Measurements from ENCODE around the gene CCDC157. TPM values are rescaled to one million over a fixed set of nuclear protein-coding genes. Genes with fewer than 3 reads are reported as not detected.

The CCDC157 gene
- total RNA-seq, 1 donor from 2014 or later, result 4.7 TPM

DNA sequence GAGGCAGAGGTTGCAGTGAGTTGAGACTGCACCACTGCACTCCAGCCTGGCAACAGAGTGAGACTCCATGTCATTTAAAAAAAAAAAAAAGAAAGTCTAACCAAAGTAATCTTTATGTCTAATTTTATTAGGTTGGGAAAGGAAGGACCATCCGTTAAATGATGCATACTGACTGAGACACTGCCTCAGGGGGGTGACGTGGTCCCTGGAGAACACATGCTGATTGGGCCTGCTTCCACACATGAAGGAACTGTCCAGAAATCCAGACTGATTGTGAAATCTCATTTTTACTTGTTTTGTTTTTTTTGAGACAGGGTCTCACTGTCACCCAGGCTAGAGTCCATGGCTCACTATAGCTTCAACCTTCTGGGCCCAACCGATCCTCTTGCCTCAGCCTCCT is 5.6 kb upstream of the CCDC157 start:
- Mint-ChIP-seq H3K27me3 (ENCODE audit: low read depth) (no peaks in the 10 kb centered on the region), H3K27ac (no peak overlapping the region), H3K4me1 (peaks cover 15% of the 10 kb centered on the region), H3K9me3 (no peaks in the 10 kb centered on the region), H3K4me3 (no peak overlapping the region), H3K36me3 (peaks cover 32% of the 10 kb centered on the region)
- no peak for TF ChIP-seq CTCF (IDR thresholded peaks at IDR 0.05; ENCODE audit: unreplicated experiment)
- no peak for DNase-seq (ENCODE audit: low spot score in 2 of 2, unreplicated experiment in 2 of 2)

GRCh38 chr22:30354644-30355043 is 2.2 kb upstream of the CCDC157 start:
- TF ChIP-seq CTCF (IDR thresholded peaks at IDR 0.05; ENCODE audit: unreplicated experiment), result no peak
- H3K36me3 Mint-ChIP-seq, result peaks cover 20% of the 10 kb centered on the region
- peaks cover 23% of the 10 kb centered on the region for H3K4me1 Mint-ChIP-seq
- DNase-seq (ENCODE audit: low spot score in 2 of 2, unreplicated experiment in 2 of 2), result no peak
- H3K27me3 Mint-ChIP-seq (ENCODE audit: low read depth), result no peaks in the 10 kb centered on the region
- H3K27ac Mint-ChIP-seq, result no peak overlapping the region
- H3K9me3 Mint-ChIP-seq, result no peaks in the 10 kb centered on the region
- H3K4me3 Mint-ChIP-seq, result peak overlapping the region; percentile 94

DNA sequence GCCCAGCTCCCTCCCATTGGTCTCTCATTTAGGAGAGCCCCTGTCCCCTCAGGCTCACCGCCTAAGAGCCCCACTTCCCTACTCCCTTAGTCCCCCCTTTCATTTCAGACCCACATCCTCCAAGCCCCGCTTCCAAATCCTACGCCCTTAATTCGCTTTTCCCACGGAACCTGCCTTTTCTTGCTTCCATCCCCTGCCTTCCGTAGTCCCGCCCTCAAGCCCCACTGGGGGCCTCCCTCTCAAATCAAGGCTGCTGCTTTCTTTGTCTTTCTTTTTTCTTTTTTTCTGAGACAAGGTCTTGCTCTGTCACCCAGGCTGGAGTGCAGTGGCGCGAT is 396 bp downstream of the CCDC157 start:
- H3K4me1 Mint-ChIP-seq, result peaks cover 23% of the 10 kb centered on the region
- peak overlapping the region; percentile 94 for H3K4me3 Mint-ChIP-seq
- peaks cover 2% of the 10 kb centered on the region for H3K36me3 Mint-ChIP-seq
- DNase-seq (ENCODE audit: low spot score in 2 of 2, unreplicated experiment in 2 of 2), result no peak
- H3K9me3 Mint-ChIP-seq, result no peaks in the 10 kb centered on the region
- no peak for TF ChIP-seq CTCF (IDR thresholded peaks at IDR 0.05; ENCODE audit: unreplicated experiment)
- peak overlapping the region; percentile 94 for H3K27ac Mint-ChIP-seq
- no peaks in the 10 kb centered on the region for H3K27me3 Mint-ChIP-seq (ENCODE audit: low read depth)

- peaks cover 23% of the 10 kb centered on the region for H3K4me1 Mint-ChIP-seq
- no peak for TF ChIP-seq CTCF (IDR thresholded peaks at IDR 0.05; ENCODE audit: unreplicated experiment)
- peaks cover 2% of the 10 kb centered on the region for H3K36me3 Mint-ChIP-seq
- no peaks in the 10 kb centered on the region for H3K9me3 Mint-ChIP-seq
- peak overlapping the region; percentile 94 for H3K27ac Mint-ChIP-seq
- no peak for DNase-seq (ENCODE audit: low spot score in 2 of 2, unreplicated experiment in 2 of 2)
- no peaks in the 10 kb centered on the region for H3K27me3 Mint-ChIP-seq (ENCODE audit: low read depth)
- H3K4me3 Mint-ChIP-seq, result peak overlapping the region; percentile 94
Measured at GRCh38 chr22:30357650-30358215, 926 bp downstream of the CCDC157 start.

GRCh38 chr22:30358541-30358940 is 1.7 kb downstream of the CCDC157 start:
- no peak for DNase-seq (ENCODE audit: low spot score in 2 of 2, unreplicated experiment in 2 of 2)
- H3K4me1 Mint-ChIP-seq, result peaks cover 23% of the 10 kb centered on the region
- no peaks in the 10 kb centered on the region for H3K27me3 Mint-ChIP-seq (ENCODE audit: low read depth)
- TF ChIP-seq CTCF (IDR thresholded peaks at IDR 0.05; ENCODE audit: unreplicated experiment), result no peak
- H3K27ac Mint-ChIP-seq, result no peak overlapping the region
- no peaks in the 10 kb centered on the region for H3K9me3 Mint-ChIP-seq
- peak overlapping the region; percentile 94 for H3K4me3 Mint-ChIP-seq
- peaks cover 2% of the 10 kb centered on the region for H3K36me3 Mint-ChIP-seq
